GM19240 (cell line): Measurements from ENCODE around the gene SLCO1B3.

ENCODE experiments used
- DNase-seq: peaks from one replicate; pipeline ENCODE4 v3.0.0; 2011; ENCODE audit warnings: low spot score; ENCODE audit not compliant: insufficient read length

The SLCO1B3 gene

DNA sequence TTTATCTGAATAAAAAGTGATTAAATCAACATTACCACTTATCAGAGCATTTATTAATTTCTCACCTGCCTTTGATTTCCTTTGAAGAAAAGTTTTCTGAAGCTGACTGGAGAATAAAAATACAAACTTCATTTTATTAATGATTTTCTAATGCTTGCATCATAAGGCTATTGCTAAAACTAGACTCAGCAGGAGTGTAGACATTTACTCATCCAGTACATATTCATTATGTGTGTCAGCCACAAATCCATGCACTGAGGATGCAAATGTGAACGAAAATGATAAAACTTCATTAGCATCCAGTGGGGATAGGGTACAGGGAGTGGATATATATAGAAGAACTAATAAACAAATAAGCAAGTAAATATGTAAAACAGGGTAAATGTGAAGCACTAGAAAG, 74.6 kb downstream of the SLCO1B3 start:
- DNase-seq: no peak

DNA sequence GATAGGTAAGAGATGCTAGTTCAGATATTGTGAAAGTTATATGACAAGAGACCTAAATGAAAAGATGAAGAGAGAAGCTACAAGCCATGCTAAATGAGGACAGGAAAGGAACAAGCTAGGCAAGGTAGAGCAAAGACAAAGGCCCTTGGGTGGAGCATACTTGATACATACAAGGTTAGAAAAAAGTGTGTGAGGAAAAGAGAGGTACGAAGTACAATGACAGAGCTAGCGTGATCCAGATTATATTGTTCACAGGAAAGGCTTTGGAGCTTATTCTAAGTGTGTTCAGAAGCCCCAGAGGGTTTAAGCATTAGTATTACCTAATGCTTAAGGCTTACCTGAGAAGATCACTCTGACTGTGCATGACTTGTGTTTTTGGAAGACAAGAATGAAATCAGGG, 75.0 kb downstream of the SLCO1B3 start:
- no peak for DNase-seq

DNA sequence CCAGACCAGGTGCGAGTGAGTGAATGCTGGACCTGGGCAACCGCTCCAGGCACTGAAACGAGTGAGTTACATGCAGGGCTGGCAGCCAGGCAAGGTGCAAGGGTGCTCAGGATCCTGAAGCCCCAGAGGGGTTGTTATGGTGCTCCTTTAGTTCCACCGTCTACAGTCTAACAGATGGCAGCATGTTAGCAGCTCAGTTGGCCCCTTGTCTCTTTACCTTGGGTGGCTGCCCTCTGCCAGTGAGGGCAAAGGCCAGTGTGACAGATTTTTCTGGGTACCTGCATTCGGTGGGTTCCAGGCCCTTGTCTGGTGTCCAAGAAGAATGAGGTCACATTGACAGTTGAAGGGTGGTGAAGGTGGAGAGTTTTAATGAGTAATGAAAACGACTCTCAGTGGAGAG, 106.8 kb downstream of the SLCO1B3 start:
- DNase-seq: no peak

DNA sequence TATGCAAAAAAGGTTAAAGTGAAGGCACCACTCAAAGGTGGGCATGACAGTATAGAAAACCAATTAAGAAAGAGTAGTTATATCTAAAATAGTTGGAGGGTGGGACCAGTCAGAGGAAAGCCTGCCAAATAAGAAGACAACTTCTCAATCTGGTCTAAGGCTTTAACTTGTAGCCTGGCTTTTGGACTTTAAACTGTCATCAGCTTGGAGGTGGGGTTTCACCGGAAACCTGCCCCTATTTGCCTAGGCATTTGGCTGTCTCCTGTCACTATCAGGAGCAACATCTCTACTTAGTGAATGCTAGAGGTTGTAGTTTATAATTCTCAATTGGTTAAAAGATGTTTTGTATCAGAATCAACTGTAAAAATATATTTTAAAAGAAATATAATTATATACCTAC, 107.3 kb downstream of the SLCO1B3 start:
- DNase-seq: no peak

DNA sequence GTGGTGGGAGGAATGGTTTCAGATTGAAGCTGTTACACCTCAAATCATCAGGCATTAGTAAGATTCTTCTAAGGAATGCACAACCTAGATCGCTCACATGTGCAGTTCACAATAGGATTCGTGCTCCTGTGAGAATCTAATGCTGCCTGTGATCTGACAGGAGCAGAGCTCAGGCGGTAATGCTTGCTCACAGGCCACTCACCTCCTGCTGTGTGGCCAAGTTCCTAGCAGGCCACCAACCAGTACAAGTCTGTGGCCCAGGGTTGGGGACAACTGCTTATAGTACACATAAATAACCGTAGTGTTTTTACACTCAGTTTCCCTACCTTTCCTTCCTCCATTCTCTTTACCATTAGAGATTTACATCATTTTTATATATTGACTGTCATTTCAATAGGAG, 121.4 kb downstream of the SLCO1B3 start:
- DNase-seq: no peak

DNA sequence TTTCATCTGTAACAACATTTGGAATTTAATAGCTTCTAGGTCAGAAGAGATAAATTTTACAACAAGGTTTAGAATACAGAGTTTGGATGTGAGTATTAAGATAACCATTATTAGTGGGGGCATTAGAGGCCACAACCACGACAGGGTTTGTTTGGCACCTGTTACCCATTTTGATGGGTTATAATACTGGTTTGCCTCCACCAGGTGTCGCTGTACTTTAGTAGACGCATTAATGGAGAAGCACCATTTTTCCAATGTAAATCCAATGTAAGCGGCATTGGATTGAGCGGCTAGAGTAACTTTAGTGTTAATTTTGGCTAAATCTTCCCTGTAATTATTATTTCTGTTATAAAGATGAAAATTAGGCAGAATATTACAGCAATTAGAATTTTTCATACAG, 136.2 kb downstream of the SLCO1B3 start:
- DNase-seq: no peak

DNA sequence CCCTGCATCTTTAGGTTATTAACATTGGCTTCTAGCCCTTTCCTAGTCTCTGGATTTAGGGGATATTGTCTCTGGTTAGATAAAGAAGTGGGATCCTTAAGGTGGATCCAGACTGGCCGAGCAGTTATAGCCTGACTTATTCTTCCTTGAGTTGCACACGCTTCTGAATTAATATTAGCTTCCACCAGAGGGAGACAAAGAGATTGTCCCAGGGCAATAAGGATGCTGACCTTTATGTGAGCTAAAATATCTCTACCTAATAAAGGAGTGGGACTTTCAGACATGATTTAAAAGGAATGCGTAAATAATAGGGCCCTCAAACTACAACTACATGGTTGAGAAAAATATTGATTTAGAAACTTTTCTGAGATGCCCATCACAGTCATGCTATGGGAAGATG, 139.7 kb downstream of the SLCO1B3 start:
- DNase-seq: no peak

DNA sequence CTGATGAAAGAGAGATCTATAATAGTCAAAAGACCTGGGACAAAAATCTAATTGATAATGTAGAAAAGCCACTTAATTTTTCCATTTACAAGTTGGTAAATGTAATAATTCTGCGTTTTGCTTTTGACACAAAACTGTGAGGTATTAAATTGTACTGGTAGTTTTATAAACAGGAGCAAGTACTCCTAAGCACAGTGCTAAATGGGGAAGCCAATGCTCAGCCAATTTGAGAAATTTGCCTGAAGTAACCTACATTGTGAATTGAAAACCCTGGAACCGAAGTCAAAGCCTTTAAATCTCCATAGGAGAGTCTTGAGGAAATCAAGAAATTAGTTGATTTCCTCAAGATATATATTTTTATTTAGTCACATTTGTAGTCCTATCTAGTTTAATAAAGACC, 152.8 kb downstream of the SLCO1B3 start:
- DNase-seq: no peak

DNA sequence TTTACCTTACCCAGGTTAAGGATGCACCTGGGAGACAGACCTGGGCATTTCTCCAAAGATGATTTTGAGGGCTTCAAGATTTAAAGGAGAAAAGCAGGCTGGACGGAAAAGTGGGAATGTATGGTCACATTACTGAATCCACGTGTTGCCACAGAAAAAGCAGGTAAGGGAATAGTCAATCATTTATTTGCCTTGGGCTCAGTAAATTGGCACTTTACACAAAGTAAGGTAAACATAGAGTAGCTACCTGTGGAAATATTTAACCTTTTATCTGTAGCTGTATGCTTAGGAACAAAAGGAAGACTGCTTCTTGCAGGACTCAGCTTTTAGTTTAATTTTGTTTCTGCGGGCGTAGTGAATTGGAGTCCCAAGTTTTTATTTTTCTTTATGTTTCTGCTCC, 153.3 kb downstream of the SLCO1B3 start:
- DNase-seq: no peak
